A172 (cell line): Measurements from ENCODE around the gene SIX3. TPM values are rescaled to one million over a fixed set of nuclear protein-coding genes. Genes with fewer than 3 reads are reported as not detected.

Experiments
- DNase-seq: peaks from one replicate; pipeline ENCODE4 v3.0.0-alpha.2; 2015; ENCODE audit warnings: low spot score
- total RNA-seq: library from RNA; depleted of rRNA; stranded (reverse); fragments of >200 nt; shearing (Covaris generic); gene quantifications from 2 replicates; pipeline ENCODE4 v1.2.3, GENCODE V29; 2014

Gene SIX3
- total RNA-seq, 1 experiment from 2014 or later, result not detected

- no peak for DNase-seq
Observed at GRCh38 chr2:44957656-44958327, 16.3 kb downstream of the SIX3 start.

DNA sequence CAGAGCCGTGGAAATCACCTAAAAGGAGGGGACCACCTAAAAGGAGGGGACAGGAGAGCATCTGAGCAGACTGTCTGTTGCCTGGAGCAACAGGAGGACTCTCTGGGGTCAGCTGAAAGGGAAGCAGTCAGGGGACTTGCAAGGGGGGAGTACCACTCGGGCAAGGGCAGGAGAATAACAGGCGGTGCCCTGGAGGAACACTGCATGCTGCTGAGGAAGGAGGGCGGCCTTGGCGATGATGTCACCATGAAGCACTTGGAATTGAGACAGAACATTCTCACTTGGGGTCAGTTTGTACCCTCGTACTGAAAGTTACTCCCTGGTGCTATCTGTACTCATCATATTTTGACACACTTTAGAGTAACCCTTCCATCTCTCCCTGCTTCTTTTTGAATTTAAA, 18.4 kb downstream of the SIX3 start:
- no peak for DNase-seq

- DNase-seq, result no peak
Observed at GRCh38 chr2:44960871-44961270, 19.4 kb downstream of the SIX3 start.

- no peak for DNase-seq
Observed at GRCh38 chr2:44962176-44962695, 20.7 kb downstream of the SIX3 start.

DNA sequence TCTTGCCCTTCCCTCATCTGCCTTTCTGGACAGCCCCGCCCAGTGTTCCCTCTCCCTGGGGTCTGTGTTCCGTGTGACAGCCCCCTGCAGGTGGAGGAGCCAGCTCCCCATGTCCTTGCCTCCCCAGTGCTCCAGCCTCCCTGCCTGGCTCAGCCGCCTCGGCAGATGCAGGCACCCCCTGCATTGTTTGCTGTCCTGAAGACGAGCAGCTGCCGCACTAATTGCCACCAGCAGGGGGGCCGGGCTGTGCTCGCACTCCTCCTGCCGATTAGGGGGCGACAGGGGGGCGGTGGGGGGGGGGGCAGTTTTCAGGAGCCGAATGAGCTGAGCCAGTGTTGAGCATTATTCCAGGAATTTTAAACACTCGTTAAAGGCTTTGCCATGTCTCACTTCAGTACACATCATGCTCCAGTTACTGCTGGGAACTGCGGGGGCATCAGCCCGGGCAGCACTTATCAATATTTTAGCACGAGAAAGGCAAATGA, 23.3 kb downstream of the SIX3 start:
- DNase-seq, result no peak

- DNase-seq, result peak; percentile 25
Observed at GRCh38 chr2:44965684-44966083, 24.2 kb downstream of the SIX3 start.

DNA sequence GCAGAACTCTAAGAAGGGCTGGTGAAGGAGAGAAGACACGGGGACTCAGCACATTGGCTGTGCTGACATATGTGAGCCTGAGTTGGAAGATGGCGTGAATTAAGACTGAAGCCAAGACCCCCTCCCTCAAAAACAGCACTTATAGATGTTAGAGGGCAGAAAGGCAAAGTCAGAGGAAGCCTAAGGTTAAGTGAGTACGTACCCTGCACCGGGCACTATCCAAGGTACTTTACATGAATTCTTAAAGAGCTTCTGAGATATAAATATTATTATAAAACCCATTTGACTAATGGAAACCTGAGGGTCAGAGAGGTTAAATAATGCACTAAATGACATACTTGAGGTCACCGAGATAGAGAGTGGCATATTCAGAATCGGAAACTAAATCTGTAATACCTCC, 25.6 kb downstream of the SIX3 start:
- DNase-seq, result no peak

DNA sequence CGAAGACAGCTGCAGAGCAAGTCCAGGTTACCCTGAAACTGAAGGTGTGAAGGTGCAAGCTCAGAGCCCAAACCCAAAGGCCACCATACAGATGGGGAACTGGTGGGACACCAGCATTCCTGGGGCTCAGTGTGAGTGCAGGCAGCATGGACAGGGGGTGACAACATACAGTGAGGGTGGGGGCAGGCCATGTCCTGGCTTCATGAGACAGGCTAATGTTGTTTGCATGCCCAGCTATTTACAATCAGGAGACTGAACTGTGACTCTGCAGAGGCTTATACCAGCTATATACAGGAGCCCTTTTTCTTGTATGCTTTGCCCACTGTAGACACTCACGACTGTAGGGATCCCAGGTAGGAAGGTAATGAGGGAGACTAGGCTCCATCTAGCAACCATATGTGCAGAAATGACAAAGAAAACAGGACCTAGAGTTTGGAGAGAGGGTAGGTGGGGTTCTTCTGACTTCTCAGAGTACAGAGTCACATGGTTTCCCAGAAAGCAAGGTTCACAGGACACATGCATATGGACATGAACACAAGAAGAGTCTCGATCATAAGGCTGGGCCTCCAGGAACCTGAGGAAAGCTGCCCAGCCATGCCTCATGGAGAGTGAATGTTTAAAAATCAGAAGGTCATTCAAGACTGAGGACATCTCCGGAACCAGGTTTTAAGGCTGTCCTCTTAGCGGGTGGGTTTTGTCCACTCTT, 26.4 kb downstream of the SIX3 start:
- DNase-seq, result no peak

DNA sequence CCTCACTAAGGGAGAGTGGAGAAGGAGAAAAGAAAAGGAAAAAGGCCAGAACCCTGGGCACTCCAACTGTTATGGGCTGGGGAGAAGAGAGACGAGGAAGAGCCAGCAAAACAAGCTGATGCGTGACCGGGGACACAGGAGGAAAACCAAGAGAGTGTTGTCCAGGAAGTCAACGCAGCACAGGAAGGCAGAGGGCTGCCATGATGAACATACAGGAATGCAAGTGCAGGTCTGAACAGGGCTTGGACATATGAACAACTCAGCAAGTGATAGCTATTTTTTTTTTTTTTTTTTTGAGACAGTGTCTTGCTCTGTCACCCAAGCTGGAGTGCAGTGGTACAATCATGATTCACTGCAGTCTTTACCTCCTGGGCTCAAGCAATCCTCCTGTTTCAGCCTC, 28.4 kb downstream of the SIX3 start:
- DNase-seq, result no peak

GRCh38 chr2:44970846-44971450, 29.4 kb downstream of the SIX3 start:
- peak; percentile 49 for DNase-seq

- no peak for DNase-seq
Observed at GRCh38 chr2:44972771-44973535, 31.5 kb downstream of the SIX3 start.

DNA sequence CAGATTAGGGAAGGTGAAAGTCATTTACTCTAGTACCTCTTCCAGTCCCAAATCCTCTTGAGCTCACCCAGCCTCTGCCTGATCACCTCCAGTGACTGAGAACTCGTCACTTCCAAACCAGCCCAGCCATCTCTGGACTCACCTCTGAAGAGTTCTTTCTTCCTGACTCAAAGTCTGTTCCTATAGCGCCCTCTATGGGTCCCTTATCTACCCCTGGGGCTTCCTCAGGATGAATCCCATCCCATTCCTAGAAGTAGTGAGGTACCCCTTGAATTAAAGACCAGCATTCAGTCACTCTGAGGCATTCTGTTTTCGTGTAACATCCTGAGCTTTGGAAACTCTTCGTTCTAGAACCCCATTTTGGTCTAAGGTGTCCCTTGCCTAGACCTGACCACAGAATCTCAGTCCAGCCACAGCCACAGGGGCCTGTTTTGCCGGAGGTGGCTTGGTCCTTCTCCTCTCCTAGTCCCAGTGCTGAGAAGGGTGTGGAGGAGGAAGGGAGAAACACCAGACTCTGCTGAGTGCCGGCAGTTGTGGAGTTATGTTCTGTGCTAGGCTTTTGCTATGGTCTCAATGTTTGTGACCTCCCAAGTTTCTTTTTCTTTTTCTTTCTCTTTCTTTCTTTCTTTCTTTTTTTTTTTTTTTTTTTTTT, 32.7 kb downstream of the SIX3 start:
- DNase-seq, result peak; percentile 59

GRCh38 chr2:44975571-44976450, 34.3 kb downstream of the SIX3 start:
- DNase-seq, result no peak

- no peak for DNase-seq
Observed at GRCh38 chr2:44979581-44979980, 38.1 kb downstream of the SIX3 start.

- no peak for DNase-seq
Observed at GRCh38 chr2:44980751-44981713, 39.5 kb downstream of the SIX3 start.

DNA sequence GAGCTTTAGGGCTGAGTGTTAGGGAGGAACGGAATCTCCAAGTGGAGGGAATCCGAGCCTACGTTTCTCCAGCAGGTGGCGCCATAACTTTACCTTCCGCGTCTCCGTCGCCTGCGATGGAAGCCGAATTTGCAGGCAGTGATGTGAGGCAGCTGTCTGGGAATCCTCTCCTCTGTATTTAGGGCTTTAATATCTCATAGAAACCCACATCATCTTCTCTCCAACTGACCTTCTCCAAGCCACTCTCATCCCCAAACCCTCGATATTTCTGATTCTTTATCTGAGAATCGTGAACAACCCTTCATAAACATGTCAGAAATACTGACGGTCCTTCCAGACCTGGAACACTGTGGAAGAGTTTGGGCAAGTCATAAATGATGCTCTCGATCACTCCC, 40.2 kb downstream of the SIX3 start:
- DNase-seq, result peak; percentile 58

GRCh38 chr2:44983836-44984604, 42.5 kb downstream of the SIX3 start:
- no peak for DNase-seq

- DNase-seq, result no peak
Observed at GRCh38 chr2:44989176-44989575, 47.7 kb downstream of the SIX3 start.
